OCI-M1 (cell line): ENCODE measurements around the gene ASPSCR1.
A peak's percentile ranks its signal among the peaks of the same experiment; 100 is the strongest.
"Not testable (repeated sequence)": the region's sequence is repeated elsewhere in the genome, so short reads cannot be mapped to it uniquely, and the experiment has no call there.

Experiments used
- DNase-seq: peaks from one replicate; lab custom pipeline; 2025; lab: John Stamatoyannopoulos, UW

ASPSCR1 gene

DNA sequence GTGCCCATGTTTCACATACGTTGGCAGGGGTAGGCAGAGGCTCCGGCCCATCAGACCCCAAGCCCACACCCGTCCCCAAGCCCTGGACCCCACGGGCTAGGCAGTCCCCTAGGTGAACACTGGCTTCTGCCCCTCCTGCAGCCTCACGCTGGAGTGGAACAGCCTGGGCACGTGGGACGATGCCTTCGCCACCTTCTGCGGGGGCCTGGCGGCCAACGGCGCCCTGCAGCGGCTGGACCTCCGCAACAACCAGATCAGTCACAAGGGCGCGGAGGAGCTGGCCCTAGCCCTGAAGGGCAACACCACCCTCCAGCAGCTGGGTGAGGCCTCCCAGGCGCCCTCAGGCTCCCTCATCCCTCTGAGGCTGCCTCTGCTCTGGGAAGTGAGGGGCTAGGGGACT is 47.4 kb downstream of the ASPSCR1 start:
- no peak for DNase-seq

GRCh38 chr17:82025401-82026107 is 48.1 kb downstream of the ASPSCR1 start:
- no peak for DNase-seq

DNA sequence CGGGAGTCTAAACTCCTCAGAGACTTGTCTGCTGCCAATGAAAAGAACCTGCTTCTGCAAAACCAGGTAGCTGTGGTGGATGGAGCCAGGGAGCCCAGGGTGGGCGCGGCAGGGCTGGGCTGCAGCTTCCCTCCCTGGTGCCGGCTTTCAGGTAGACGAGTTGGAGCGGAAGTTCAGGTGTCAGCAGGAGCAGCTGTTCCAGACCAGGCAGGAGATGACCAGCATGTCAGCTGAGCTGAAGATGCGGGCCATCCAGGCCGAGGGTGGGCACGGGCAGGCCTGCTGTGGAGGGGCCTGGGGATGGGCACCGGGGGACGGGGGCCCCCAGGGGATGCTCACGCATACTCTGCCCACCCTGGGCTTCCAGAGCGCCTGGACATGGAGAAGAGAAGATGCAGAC is 50.8 kb downstream of the ASPSCR1 start:
- no peak for DNase-seq

GRCh38 chr17:82028966-82029365 is 51.5 kb downstream of the ASPSCR1 start:
- no peak for DNase-seq

GRCh38 chr17:82029391-82029790 is 52.0 kb downstream of the ASPSCR1 start:
- no peak for DNase-seq

GRCh38 chr17:82029990-82030469 is 52.6 kb downstream of the ASPSCR1 start:
- no peak for DNase-seq

- DNase-seq: peak; percentile 90
Measured at GRCh38 chr17:82030470-82031302, 53.3 kb downstream of the ASPSCR1 start.

DNA sequence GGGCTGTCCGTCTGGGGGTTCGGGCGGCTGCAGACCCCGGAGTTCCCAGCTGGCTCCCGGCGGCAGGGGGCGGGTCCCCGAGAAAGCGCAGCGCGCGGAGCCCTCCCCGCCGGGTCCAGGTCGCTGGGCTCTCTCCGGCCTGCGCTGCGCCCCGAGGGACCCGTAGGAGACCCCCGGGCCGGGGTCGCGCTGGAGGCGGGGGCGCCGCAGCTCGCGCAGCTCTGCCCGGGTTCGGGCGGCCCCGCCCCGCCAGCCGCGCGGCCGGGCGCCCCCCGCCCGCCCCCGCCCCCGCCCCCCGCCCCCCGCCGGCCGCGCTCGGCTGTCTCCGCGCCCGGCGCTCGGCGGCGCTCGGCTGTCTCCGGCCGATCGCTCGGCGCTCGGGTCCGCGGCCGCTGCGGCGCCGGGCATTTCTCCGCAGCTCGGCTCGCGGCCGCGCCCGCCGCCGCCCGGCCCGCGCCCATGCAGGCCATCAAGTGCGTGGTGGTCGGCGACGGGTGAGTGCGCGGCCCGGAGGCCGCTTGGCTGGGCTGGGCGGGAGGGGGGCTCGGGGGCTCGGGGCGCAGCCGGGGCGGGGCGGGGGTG is 54.0 kb downstream of the ASPSCR1 start, which contains the start of gene RAC3:
Gene RAC3, plus strand, starts transcription at position 376 of the 582 bp plus-strand sequence. Its CDS starts 84 bp downstream, at position 460.
- peak; percentile 59 for DNase-seq

GRCh38 chr17:82031885-82032627 is 54.6 kb downstream of the ASPSCR1 start:
- DNase-seq: peak; percentile 13

- DNase-seq: no peak
Measured at GRCh38 chr17:82033359-82034085, 56.1 kb downstream of the ASPSCR1 start.

- DNase-seq: no peak
Measured at GRCh38 chr17:82034371-82035011, 57.1 kb downstream of the ASPSCR1 start.

GRCh38 chr17:82035488-82035887 is 58.1 kb downstream of the ASPSCR1 start:
- no peak for DNase-seq

- no peak for DNase-seq
Measured at GRCh38 chr17:82035956-82036633, 58.7 kb downstream of the ASPSCR1 start.

- no peak for DNase-seq
Measured at GRCh38 chr17:82036634-82037091, 59.2 kb downstream of the ASPSCR1 start.

DNA sequence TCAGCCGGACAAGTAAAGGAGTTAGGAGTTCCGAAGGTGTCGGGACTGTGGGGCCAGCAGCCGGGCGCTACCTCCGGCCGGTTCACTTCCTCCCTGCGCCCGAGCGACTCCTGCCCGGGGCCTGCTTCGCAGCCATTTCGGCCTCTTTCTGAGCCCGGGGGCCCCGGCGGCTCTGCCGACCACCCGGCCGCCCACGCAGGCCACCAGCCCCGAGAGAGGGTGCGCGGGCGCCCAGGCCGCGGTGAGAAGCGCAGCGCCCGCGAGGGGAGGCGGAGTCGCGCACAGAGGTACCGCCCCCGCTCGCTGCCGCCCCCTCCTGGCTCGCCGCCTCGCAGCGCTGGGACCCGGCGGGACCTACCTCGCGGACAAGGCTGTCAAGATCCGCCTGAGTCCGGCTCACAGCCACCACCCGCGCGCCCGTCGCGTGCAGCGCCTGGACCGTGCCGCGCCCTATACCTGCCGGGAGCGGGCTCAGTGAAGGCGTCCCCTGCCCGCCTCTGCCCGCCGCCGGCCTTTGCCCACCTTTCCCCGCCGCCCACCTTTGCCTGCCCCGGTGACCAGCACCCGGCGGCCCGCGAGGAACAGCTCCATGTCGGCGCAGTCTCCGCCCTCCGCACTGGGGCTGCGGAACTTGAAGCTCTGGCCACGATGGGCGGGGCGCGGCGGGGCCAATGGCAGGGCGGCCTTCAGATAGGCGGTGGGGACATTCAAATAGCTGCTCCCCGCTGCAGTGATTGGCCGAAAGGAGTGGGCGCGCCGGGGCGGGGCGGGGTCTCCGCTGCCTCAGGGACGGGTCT is 59.9 kb downstream of the ASPSCR1 start, which contains the start of gene DCXR:
Gene DCXR, minus strand, starts transcription at position 606 of the 797 bp plus-strand sequence. Its CDS starts 15 bp downstream, at position 591.
- DNase-seq: peak; percentile 97

- DNase-seq: no peak
Measured at GRCh38 chr17:82037889-82038195, 60.4 kb downstream of the ASPSCR1 start.

- DNase-seq: not testable (repeated sequence)
Measured at GRCh38 chr17:82038796-82039409, 61.5 kb downstream of the ASPSCR1 start.

DNA sequence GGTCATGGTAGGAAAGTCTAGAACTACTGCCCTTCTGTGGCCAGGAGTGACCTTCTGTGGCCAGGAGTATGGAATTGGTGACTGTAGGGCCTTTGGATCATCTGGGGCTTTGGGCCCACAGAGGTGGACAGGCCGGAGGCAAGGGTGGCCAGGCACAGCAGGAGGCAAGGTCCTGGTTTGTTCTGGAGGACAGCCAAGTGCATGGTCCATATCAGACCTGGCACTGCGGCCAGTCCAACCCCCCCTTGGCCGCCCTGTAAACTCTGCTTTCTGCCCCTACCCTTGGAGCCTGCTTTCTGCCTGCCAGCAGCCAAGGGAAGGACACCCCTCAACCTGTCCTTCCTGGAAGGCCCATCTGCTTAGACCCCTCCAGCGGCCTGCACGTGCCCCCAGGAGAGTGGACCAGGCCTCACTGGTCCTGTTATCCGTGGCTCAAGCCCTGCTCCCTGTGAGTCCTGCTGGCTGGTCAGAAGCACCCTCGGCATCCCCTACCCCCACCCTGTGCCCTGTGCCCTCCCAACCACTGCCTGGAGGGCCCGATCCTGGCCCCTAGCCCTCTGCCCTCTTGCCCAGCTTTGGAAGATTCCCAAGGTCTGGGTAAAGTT is 62.4 kb downstream of the ASPSCR1 start:
- DNase-seq: no peak
